C4-2B (cell line): Measurements from ENCODE around the gene EWSR1.

Experiments used
- H3K27ac ChIP-seq: fragments of 450-650 bp; 2 replicates; pipeline ENCODE4 v1.5.1; 2017
- ZFX ChIP-seq: fragments of 450-650 bp; IDR thresholded peaks from 2 replicates; pipeline ENCODE4 v1.6.1; 2017
- TF ChIP-seq, protein P1 (sequence below): fragments of 450-650 bp; conservative IDR thresholded peaks from 2 replicates; pipeline ENCODE4 v1.5.1; 2017; ENCODE audit warnings: mild to moderate bottlenecking

The EWSR1 gene

DNA sequence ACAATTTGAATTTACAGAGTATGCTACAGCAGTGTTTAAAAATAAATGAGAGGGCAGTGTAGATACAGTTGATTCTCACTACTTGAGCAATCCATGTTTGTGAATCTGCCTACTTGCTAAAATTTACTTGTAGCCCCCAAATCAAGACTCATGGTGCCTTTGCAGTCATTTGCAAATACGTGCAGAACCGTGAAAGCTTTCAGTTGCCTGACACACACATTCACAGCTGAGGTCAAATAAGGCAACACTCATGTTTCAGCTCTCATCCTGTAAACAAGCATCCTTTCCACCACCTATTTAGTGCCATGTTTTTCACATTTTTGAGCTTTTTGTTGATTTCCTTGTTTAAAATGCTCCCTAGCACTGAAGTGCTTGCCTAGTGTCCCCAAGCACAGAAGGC lies 80.0 kb downstream of the EWSR1 start:
- TF ChIP-seq, protein P1, sequence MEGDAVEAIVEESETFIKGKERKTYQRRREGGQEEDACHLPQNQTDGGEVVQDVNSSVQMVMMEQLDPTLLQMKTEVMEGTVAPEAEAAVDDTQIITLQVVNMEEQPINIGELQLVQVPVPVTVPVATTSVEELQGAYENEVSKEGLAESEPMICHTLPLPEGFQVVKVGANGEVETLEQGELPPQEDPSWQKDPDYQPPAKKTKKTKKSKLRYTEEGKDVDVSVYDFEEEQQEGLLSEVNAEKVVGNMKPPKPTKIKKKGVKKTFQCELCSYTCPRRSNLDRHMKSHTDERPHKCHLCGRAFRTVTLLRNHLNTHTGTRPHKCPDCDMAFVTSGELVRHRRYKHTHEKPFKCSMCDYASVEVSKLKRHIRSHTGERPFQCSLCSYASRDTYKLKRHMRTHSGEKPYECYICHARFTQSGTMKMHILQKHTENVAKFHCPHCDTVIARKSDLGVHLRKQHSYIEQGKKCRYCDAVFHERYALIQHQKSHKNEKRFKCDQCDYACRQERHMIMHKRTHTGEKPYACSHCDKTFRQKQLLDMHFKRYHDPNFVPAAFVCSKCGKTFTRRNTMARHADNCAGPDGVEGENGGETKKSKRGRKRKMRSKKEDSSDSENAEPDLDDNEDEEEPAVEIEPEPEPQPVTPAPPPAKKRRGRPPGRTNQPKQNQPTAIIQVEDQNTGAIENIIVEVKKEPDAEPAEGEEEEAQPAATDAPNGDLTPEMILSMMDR: no peak
- no peak for TF ChIP-seq ZFX

DNA sequence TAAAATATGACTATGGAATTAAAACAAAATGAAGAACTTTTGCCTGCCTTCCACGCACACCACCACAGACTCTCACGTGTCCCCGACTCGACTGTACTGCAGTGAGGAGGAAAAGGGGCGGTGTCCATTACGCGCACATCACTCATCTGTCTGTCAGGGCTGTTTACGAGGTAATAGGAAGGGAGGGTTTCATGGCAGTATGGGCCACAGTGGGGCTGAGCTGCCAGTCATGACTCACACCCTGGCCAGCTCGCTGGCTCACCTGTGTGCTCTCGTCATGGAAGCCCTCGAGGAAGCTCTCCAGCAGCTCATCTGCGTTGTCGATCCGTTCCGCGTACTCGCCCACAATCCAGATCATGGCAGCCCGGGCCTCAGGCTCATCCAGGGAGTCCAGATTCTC lies 80.9 kb downstream of the EWSR1 start:
- TF ChIP-seq, protein P1: no peak
- TF ChIP-seq ZFX: no peak
- no peak overlapping the region for H3K27ac ChIP-seq

More for the DNA sequence above, 80.0 kb downstream of the EWSR1 start:
- no peak overlapping the region; the same call in 1 of the 2 replicates for H3K27ac ChIP-seq
